IPS-NIHi11 (cell line): ENCODE data around the gene MAML3.

Source experiments
- DNase-seq: peaks from one replicate; pipeline ENCODE4 v3.0.0; 2012; ENCODE audit warnings: mixed read lengths, low spot score

MAML3 gene

GRCh38 chr4:139839403-139840031 lies 314.5 kb downstream of the MAML3 start:
- no peak for DNase-seq

- DNase-seq: no peak
Observed at GRCh38 chr4:139838811-139839210, 315.2 kb downstream of the MAML3 start.

- DNase-seq: no peak
Observed at GRCh38 chr4:139834981-139835391, 319.0 kb downstream of the MAML3 start.

- DNase-seq: peak; percentile 29
Observed at GRCh38 chr4:139834226-139834662, 319.7 kb downstream of the MAML3 start.

DNA sequence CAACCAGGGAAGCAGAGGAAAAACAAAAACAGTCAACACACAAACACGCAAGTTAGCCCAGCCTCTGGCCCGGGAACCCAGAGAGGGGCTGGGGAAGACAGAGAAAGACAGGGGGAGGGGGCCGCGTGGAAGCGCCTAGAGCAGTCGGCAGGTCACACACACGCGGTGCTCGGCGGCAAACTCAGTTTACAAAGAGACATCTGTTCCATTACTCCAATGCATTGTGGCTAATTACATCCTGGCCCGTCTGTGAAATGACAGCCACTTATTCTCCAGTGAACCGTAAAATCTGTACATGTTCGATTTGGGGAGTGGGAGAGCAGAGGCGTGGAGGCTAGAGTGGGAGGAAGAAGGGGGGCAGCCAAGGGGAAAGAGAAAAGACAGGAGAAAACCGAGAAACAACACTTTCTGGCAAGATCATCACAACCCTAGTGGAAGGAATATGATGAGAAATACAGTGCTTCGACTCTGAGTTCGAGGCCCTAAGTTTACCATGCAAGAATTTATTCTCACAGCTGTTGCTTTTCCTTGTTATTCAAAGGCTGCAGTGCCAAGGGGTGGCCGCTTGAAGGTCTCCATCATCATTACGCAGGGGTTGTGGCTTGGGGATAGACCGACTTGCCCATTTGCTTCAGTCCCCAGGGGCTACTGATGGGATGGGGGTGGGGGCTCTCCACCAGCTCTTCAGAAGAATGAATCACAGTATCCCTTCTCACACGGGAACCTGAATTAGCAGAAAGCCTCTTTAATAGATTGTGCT lies 320.7 kb downstream of the MAML3 start:
- peak; percentile 31 for DNase-seq

- no peak for DNase-seq
Observed at GRCh38 chr4:139828966-139829664, 324.9 kb downstream of the MAML3 start.

GRCh38 chr4:139826426-139826825 lies 327.6 kb downstream of the MAML3 start:
- no peak for DNase-seq

- no peak for DNase-seq
Observed at GRCh38 chr4:139825523-139826014, 328.4 kb downstream of the MAML3 start.

GRCh38 chr4:139824882-139825522 lies 329.0 kb downstream of the MAML3 start:
- DNase-seq: no peak

GRCh38 chr4:139823746-139824145 lies 330.2 kb downstream of the MAML3 start:
- DNase-seq: no peak

- no peak for DNase-seq
Observed at GRCh38 chr4:139823345-139823744, 330.6 kb downstream of the MAML3 start.

GRCh38 chr4:139822391-139822790 lies 331.6 kb downstream of the MAML3 start:
- no peak for DNase-seq

DNA sequence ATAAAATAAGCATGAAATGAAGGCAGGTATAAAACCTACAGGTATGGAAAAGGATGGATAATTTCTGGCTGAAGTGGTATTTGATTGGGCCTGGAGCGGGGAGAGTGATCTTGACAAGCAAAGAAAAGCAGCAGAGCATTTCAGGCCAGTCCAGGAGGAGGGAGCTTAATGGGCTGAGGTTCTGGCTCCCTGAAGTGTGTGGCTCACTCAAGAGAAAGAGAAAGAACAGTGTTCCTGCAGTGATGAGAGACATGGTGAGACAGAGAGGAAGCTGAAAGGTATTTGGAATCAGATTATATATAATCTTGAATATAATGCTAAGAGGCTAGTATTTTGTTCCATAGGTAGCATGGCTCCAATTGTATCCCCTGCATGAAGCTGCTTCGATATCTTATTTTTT lies 334.9 kb downstream of the MAML3 start:
- DNase-seq: no peak

DNA sequence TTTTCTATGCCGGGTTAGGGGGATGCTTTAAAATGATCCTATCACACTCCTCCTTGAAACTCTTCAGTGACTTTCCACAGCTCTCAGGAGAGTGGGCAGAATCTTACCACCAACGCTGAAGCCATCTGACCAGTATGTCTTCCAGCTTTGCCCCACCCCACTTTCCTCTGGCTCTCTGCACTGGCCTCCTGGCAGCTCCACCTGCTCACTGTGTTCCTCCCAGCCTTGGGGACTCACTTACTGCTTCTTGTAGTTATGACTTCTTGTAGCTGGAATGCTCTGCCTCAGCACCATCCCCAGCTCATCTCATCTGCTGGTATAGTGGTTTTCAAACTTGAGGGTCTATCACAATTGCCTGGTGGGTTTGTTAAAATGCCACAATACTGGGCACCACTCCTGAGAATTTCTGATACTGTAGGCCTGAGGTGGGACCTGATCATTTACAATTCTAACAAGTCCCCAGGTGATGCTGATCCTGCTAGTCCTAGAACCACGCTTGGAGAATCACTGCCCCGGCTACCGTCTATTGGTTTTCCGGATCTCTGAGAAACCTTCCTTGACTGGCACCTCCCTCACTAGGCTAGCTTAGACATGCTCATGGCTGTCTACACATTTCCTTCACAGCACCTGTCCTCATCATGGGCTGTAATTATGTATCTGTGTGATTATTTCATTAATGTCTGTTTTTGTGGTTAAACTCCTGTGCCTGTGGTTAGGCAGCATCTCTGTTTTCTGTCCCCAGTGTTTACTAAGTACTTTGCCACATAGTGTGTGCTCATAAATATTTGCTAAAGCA lies 336.1 kb downstream of the MAML3 start:
- no peak for DNase-seq

- DNase-seq: no peak
Observed at GRCh38 chr4:139816856-139817255, 337.1 kb downstream of the MAML3 start.

- peak; percentile 58 for DNase-seq
Observed at GRCh38 chr4:139815778-139816601, 338.0 kb downstream of the MAML3 start.

- no peak for DNase-seq
Observed at GRCh38 chr4:139814323-139815015, 339.5 kb downstream of the MAML3 start.

GRCh38 chr4:139813881-139814280 lies 340.1 kb downstream of the MAML3 start:
- DNase-seq: no peak

DNA sequence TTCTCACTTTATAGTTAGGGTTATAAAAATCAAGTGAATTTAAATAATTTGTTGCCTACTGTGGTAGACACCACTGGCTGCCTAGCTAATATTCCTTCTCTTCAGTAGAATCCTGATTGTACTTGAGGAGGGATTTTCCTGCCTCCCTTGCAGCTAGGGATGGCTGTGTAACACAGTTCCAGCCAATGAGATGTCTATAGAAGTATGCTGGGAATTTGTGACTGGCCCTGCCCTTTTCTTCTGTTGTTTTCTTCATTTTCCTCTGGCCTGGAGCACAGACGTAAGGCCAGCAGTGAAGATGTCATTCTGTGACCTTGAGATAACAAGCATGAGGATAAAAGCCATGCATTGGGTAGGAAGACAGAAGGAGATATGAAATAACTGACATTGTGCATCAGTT lies 343.3 kb downstream of the MAML3 start:
- no peak for DNase-seq

GRCh38 chr4:139809757-139810140 lies 344.2 kb downstream of the MAML3 start:
- no peak for DNase-seq
